ENCODE measurements around the gene CSHL1. TPM values are rescaled to one million over a fixed set of nuclear protein-coding genes. Genes with fewer than 3 reads are reported as not detected.

Gene CSHL1
- total RNA-seq: not detected in 2 replicates

DNA sequence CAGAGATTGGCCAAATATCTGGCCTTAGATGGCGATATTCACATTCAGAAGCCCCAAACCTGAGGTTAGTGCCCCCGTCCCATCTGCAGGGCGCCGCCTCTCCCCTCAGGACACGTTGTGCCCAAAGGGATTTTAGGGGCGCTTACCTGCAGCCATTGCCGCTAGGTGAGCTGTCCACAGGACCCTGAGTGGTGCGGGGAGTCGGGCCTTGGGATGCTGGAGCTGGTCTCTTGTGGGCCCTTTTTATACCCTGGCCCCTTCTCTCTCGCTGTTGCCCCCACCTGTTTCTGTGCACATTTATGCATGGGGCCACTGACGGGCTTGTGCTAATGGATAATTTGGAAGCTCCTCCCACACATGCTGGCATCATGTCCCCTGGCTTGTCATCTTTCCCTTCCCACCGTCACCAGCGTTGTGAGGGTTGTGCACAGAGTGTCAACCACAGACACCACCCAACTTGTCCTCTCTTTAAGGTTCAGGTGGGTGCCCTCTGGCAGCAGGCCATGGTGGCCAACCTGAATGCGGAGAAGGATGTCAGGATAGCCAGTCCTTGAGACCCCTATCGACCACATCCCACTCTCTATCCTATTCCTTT is at the start of gene CSHL1:
Gene CSHL1 (minus strand): TSS at position 218 of the 595 bp plus-strand sequence. CDS start 62 bp downstream, at position 156.
- no peak for DNase-seq (ENCODE audit: low read depth)

DNA sequence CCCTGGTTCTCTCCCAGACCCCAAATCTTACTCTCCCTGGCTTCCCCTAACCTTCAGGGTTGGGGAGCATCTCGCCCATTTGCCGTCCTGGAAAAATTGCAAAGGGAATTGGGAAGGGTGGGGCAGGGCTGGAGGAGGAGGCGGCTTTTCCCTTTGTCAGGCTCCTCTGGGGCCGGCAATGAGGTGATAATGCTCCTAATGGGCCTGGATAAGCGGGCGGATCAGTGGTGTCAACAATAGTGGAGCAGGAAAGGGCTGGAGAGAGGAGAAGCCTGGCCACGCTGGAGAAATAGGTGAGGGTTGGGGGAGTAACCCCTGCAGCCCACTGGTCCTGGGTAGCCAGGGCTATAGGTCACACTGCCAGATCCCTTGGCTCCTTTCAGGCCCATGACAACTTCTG is 49.4 kb upstream of the CSHL1 start:
- DNase-seq (ENCODE audit: low read depth): no peak

DNA sequence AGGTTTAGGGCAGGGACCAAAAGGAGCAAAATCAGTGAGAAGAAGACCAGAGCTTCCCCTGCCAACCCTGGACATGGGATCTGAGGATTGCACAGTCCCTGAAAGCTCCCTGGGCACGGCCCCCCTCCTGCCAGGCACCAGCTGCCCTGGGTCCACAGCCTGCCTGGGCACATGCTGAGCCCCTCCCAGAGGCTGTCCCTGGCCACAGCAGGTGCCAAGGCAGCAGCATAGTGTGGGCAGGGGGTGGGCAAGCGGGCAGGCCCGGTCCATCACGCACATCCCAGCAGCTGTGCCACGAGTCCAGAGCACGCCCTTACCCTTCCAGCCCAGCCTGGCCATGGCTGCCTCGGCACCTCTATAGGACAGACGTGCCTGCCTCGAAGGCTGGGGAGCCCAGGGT is 48.9 kb upstream of the CSHL1 start:
- DNase-seq (ENCODE audit: low read depth): no peak

DNA sequence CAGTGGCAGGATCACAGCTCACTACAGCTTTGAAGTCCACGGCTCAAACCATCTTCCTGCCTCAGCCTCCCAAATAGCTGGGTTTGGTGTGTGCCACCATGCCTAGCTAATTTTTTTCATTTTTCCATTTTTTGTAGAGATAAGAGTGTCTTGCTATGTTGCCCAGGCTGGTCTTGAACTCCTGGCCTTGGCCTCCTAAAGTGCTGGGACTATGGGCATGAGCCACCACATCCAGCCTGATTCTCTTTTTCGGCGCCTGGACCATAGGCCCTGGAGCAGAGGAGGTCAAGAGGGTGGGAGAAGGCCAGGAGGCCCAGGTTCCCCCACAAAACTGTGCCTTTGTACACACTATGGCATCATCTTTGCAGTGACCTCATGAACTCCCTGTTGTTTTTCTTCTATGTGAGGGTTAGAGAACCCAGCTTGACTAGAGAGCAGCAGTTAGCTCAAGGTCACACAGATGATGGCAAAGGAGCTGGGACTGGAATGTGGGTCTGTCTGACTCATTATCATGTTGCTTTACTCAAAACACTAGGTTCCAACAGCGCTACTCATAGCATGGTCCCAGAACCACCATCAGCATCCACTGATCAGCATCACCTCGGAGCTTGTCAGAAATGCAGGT is 45.4 kb upstream of the CSHL1 start:
- peak; percentile 11 for DNase-seq (ENCODE audit: low read depth)

DNA sequence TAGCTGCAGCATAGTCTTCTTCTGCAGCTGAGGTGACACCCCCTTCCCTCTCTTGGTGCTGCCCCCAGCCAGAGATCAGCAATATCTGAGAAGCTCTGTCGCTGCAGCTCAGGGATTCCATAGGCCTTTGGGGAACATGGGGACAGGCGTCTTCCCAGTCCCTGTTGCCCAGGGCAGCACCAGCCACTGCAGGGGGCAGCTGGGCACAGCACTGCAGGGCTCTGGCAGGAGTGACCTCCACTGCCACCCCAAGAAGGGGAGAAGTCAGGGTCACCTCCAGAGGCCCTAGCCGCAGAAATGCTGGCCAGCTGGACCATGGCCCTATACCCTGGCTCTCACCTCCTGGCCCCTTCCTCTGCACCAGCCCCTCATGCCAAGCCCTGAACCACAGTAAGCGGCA is 44.7 kb upstream of the CSHL1 start:
- DNase-seq (ENCODE audit: low read depth): no peak

DNA sequence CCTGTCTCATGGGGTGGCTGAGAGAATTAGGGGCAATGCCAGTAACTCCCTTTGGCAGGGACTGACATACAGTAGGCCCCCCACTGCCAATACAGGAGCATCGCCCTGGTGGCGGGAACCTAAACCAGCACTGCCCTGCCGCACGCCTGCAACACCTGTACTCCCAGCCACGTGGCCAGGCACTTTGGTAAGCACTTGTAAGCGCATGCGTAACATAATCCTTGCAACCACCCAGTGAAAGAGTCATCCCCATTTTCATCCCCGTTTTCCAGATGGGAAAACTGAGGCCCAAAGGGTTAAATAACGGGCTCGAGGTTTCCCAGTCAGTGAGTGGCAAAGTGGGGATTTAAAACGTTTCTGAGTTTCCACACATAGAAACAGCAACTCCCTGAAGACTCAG is 44.2 kb upstream of the CSHL1 start:
- DNase-seq (ENCODE audit: low read depth): no peak

DNA sequence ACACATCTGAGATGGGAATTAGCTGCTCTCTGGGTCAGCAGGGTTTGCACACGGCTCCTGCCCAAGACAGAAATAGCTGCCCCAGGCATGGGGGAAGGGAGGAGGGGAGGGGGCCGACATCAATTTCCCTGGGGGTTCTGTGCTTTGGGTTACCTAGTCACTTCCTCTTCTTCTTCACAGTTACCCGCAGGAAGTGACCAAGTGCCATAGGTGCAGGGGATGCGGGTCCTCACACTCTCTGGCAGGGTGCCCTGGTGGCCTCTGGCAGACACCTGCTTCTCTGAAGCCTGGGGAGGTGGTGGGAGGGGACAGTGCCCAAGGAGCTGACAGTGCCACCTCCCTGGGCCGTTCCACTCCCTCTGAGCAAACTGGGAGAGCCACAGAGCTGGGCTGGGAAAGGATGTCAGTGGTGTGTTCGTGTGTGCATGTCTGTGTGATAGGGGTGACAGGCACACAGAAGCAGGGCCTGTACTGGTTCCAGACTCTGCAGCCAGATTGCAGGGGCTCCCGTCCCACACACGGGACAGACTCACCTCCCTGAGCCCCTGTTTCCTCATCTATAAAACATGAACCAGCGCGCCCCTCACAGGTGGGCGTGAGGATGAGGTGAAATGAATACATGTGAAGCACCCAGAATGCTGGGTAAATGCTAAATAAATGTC is 43.5 kb upstream of the CSHL1 start:
- no peak for DNase-seq (ENCODE audit: low read depth)

DNA sequence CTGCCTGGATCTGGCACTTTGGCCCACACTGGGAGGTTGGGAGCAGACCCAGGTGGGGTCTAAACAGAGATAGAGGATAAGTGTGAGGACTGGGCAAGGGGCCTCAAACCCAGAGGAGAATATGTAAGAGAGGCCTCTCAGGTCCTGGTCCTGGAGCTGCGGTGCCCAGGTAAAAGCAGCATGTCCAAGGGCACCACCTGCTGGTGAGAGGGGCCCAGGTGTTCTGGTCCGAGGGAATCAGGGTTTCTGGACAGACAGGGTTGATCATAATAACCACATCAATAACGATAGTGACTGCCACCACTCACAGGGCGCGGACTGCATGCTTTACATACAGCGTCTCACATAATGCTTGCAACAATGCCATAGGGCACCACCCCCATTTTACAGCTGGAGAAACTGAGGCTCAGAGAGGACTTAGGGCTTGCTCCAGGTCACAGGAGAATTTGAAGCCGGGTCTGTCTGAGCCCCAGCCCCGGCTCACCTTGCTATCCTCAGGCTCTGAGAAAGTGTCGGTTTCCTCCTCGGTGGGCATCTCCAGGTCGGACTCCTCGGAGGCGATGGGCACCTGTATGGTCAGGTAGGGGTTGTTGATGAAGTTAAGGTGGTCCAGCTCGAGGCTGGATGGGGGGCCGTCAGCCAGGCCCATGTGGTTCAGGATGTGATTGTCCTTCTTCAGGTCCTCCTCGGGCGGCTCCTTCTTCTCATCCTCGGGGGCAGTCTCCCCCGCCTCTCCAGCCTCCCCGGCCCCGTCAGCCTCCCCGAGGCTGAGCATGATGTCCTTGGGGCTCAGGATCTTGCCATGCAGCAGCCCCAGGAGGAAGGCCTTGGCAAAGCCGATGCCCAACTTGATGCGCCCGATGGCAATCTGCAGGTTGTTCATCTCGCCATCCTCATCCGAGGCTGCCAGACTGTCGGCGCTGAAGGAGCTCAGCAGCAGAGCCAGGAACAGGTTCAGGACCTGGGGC is 40.2 kb upstream of the CSHL1 start:
- peak; percentile 7 for DNase-seq (ENCODE audit: low read depth)

DNA sequence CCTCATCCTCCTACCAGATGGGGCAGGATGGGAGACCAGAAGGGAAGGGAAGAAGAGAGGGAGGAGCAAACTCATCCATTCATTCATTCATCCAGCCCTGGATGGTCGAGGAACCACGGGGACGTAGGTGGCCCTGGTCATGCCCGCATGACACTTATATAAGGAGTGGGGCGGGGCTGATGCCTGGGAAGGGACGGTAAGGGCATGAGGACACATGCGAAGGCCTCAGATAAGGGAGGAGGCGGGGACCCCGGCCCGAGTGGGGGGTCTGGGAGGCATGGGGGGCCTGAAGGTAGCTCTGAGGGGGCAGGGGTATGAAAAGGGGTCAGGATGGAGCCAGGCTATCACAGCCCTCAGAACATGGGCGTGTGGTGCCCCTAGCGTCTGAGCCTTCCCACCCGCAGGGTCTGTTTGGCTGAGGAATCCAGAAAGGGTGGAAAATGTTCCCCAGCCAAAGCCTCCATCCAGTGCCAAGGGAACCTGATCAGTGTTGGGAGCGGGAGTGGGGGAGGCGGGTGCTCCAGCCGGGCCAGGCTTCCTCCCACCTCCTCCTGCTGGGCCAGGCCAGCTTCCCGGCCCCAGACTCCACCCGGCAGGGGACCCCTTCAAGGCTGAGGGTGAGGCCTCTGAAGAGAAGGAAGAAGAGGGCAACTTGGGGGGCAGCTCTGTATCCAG is 38.7 kb upstream of the CSHL1 start:
- DNase-seq (ENCODE audit: low read depth): no peak

DNA sequence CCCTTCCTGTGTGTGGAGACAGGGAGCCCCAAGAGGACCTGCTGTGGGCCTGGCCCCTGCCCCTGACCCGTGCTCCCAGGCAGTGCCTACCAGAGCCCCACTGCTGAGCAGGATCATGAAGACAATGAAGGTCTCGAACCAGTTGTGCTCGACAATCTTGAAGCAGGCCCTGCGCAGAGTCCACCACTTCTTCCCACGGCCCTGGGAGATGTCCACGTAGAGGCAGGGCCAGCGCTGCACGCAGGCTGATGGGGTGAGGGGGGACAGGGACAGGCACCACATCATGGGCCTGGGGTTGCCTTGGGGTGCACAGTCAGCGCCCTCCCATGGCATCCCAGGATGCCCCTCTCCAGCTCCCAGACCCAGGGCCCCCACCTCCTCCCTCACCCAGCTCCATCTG is 37.5 kb upstream of the CSHL1 start:
- no peak for DNase-seq (ENCODE audit: low read depth)

DNA sequence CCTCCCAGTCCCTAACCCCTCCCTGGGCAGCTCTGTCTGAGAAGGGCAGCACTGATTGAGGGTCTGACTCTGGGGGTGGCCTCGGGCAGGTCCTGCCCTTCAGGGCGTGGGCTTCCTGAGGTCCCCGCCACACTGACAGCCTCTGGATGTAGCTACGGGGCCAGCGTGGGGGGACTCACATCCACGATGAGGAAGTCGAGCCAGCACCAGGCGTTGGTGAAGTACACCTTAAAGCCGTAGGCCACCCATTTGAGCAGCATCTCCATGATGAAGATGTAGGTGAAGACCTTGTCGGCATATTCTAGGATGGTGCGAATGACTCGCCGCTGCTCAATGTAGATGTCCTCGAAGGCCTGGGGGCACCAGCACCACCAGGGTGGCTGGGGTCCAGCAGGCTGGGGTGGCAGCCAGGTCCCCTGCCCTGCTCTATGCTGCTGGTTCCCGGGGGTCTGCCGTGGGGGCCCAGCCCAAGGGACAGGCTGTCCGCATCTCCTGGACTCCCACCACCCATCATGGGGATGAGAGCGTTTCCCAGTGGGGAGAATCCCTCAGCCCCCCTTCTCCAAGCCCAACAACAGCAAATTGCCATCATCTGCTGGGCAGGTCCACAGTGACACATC is 36.8 kb upstream of the CSHL1 start:
- DNase-seq (ENCODE audit: low read depth): no peak

DNA sequence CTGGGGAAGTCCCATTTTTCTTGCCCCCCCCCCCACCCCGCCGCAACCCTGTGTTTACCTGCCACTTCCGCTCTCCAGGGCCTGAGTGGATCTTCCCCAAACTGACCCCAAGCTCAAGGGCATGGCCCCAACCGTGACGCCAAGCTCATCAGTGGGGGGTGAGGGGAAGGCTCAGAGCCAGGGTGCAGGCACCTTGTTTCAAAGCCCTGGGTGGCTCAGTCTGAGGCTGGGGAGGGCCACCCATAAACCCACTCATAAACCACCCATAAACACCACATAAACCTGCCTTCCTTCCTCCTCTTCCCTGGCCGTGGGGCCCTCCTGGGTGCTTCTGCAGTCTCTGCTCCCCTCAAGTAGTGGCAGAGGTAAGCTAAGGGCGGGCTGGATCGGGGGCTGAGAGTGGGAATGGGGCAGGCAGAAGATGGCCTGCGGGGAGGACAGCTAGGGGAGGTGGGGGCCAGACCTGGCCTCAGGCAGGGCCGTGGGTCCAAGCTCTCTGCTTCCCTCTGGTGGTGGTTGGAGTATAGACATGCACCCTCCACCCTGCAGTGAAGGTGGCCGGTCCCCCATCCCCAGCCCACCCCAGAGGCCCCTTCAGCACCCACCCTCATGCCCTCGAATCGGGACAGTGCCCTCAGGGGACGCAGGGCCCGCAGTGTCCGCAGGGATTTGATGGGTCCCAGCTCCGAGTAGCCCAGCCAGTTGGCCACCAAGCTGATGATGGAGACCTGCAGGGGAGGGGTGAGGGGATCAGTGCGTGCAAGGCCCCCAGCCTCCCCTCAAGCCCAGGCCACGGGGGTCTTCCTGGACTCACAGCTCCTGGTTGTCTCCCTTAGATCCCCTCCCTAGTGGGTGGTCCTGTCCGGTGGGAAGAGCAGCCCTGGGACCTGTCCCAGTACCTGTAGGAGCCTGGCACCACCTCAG is 35.6 kb upstream of the CSHL1 start:
- peak; percentile 2 for DNase-seq (ENCODE audit: low read depth)

DNA sequence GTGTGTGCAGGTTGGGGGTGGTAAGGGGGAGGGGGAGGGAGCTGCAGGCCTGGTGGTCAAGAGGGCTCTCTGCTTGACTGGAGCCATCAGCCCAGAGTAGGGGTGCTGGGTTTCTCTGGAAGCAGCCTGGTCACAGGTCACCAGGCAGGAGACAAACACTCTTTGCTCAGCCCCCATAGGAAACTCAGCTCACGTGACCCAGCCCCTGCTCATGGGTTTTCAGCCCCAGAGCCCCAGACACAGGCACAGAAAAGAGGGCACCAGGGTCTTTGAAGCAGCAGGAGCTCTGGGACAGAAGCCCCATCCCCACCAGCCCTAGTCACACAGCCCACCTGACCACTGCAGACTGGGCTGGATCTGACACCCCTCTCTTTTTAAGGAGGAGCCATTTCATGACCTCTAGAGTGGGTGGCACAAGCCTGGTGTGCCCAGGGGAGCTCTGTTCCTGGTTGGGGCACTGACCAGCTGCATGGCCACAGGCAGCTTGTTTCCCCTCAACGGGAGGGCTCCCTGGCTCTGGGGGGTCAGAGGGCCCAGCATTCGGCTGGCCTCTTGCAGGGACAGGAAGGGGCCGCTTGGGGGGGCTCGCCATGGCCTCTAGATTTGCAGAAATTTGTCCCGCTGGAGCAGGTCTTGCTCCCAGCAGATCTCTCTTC is 34.9 kb upstream of the CSHL1 start:
- peak; percentile 9 for DNase-seq (ENCODE audit: low read depth)

DNA sequence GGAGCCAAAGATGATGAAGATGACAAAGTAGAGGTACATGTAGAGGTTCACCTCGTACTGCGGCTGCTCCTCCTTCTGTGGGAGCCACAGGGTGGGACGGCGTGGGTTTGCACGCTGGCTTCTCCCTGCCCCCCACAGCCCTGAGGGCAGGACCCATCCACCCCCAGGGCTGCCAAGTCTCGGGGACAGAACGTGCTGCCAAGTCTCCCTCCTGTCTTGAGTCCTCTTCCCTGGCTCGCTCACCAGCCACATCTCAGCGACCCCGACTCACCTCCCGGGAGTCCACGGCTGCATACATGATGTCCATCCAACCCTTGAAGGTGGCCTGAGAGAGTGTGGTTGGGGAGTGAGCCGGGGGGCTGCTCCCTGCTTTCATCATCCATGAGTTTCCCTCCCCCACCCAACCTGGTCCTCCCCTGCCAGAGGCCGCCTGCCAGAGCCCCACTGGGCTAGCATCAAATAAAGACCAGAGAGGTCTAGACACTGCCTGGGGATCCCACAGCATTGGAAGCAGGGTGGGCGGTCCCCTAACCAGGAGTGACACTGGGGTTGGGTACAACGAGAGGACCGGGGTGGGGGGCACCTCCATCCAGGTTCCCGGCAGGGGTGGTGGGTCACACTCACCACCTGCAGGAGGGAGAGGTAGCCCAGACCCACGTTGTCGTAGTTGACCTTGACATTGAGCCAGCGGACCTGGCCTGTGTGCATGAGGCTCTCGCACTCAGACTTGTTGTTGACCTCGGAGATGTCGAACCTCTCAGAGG is 33.9 kb upstream of the CSHL1 start:
- no peak for DNase-seq (ENCODE audit: low read depth)

DNA sequence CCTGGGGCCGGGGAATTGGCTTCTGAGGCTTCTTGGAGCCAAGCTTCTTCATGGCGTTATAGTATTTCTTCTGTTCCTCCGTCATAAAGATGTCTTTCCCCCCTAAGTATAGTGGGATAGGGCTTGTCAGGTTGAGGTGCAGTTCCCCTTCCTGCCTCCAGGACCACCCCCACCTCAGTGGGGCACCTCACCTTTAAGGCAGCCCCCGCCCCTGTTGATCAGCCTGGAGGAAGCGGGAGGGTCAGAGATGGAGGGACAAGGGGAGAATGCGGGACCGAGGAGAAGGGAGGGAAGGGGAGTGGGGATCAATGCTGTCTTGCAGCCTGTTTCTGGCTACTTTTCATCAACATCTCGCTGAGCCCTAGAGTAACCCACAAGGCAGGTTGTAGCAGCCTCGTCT is 32.7 kb upstream of the CSHL1 start:
- no peak for DNase-seq (ENCODE audit: low read depth)

DNA sequence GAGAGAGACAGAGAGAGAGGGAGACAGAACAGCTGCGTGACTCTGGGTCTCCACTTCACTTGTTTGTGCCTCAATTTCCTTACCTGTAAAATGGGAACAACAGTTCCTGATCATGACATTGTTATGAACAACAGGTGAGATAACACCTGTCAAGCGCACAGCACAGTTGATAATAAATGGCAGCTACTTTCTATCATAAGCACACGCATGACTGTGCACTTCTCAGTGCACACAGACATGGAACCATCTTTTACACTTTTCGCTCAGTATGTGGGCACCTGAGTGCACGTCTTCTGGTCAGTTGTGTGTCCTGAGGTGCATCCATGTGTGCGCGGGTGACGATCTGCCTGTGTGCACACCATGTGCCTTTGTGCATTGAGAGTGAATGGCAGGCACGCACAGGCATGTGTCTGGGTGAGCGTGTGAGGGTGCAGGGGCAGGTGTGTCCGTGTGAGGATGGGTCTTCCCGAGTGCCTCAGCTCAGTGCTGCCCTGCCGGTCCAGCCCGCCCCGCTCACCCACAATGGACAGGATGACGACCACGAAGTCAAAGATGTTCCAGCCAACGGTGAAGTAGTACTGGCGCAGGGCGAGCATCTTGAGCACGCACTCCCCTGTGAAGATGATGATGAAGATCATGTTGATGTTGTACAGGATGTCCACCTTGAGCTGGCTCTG is 31.4 kb upstream of the CSHL1 start:
- no peak for DNase-seq (ENCODE audit: low read depth)

DNA sequence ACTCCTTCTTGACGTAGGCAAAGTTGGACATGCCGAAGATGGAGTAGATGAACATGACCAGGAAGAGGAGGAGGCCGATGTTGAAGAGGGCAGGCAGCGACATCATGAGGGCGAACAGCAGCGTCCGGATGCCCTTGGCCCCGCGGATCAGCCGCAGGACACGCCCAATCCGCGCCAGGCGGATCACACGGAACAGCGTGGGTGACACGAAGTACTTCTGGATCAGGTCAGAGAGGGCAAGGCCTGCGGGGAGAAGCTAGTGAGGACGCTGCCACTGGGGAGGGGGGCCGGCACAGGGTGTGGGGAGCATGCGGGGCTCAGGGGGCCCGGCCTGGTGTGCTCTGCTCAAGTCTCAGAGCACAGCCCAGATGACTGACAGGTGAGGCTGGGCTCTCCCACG is 30.7 kb upstream of the CSHL1 start:
- no peak for DNase-seq (ENCODE audit: low read depth)

DNA sequence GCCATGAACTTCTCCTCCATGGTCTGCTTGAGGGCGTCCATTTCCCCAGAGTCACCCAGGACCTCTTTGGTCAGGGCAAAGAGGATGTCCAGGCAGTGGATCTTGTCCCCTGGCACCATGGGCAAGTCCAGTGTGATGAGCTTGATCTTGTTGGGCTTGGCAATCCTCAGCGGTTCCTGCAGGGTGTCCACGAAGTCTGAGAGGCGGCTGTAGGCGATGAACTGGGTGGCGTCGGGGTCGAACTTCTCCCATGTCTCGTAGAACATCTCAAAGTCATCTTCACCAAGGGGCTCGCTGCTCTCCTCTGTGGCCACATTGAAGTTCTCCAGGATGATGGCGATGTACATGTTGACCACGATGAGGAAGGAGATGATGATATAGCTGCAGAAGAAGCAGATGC is 30.1 kb upstream of the CSHL1 start:
- DNase-seq (ENCODE audit: low read depth): no peak
